HG03097 (cell line): Measurements from ENCODE around the gene SMTNL2.
"Not testable (repeated sequence)": the region's sequence is repeated elsewhere in the genome, so short reads cannot be mapped to it uniquely, and the experiment has no call there.

Source experiments
- ATAC-seq: cut with Tn5 transposase; IDR thresholded peaks from one replicate; pipeline ENCODE4 v1.9.1; 2021; ENCODE audit not compliant: unreplicated experiment, low FRiP score

SMTNL2 gene

GRCh38 chr17:4598776-4599504, 14.6 kb downstream of the SMTNL2 start:
- no peak for ATAC-seq

- ATAC-seq: no peak
Measured at GRCh38 chr17:4599505-4600281, 15.4 kb downstream of the SMTNL2 start.

- no peak for ATAC-seq
Measured at GRCh38 chr17:4600563-4600962, 16.2 kb downstream of the SMTNL2 start.

- ATAC-seq: no peak
Measured at GRCh38 chr17:4601326-4601725, 17.0 kb downstream of the SMTNL2 start.

DNA sequence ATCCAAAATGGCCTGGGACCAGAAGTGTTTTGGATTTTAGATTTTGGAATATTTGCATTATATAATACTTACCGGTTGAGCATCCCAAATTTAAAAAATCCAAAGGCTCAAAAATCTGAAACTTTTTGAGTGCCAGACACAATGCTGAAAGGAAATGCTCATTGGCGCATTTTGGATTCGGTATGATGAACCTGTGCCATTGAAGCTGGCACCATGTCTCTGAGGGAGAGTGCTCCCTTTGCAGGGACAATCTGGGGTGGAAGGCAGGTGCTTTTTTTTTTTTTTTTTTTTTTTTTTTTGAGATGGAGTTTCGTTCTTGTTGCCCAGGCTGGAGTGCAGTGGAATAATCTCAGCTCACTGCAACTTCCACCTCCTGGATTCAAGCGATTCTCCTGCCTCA, 17.7 kb downstream of the SMTNL2 start:
- no peak for ATAC-seq

- no peak for ATAC-seq
Measured at GRCh38 chr17:4604111-4604644, 19.8 kb downstream of the SMTNL2 start.

GRCh38 chr17:4604736-4605135, 20.4 kb downstream of the SMTNL2 start:
- not testable (repeated sequence) for ATAC-seq

- ATAC-seq: no peak
Measured at GRCh38 chr17:4605826-4606225, 21.5 kb downstream of the SMTNL2 start.

DNA sequence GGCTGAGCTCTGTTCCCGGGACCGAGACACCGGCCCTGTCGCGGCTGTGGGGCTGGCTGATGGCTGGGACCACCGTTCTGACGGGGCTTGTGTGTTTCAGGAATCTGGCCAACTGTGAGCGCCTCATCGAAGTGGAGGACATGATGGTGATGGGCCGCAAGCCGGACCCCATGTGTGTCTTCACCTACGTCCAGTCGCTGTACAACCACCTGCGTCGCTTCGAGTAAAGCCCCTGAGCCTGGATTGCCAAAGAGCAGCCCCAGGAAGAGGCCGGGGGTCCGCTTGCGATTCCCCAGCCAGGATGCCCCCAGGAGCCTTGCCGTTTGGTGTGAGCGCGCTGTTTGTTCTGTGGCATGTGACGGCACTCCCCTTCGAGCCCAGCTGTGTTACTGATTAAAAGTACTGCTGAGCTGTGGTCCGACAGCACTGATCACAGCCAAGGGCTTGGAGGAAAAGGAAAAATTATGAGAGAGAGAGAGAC, 23.0 kb downstream of the SMTNL2 start:
- no peak for ATAC-seq

GRCh38 chr17:4607773-4608187, 23.5 kb downstream of the SMTNL2 start:
- no peak for ATAC-seq

GRCh38 chr17:4609761-4610160, 25.4 kb downstream of the SMTNL2 start:
- no peak for ATAC-seq

DNA sequence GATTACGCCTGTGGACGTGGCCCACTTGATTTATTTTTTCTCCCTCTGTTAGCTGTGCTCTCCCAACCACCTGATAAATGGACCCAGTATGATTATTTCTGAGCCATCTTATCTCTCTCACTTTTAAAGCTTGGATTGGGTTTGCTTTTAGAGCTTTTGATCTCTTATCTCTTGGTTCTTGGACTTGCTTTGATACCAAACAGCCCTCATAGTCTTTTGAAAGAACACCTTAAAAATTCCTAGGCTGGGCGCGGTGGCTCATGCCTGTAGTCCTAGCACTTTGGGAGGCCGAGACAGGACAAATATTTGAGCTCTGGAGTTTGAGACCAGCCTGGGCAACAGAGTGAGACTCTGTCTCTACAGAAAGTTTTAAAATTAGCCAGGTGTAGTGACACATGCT, 25.8 kb downstream of the SMTNL2 start:
- no peak for ATAC-seq

- ATAC-seq: no peak
Measured at GRCh38 chr17:4610656-4611055, 26.3 kb downstream of the SMTNL2 start.

DNA sequence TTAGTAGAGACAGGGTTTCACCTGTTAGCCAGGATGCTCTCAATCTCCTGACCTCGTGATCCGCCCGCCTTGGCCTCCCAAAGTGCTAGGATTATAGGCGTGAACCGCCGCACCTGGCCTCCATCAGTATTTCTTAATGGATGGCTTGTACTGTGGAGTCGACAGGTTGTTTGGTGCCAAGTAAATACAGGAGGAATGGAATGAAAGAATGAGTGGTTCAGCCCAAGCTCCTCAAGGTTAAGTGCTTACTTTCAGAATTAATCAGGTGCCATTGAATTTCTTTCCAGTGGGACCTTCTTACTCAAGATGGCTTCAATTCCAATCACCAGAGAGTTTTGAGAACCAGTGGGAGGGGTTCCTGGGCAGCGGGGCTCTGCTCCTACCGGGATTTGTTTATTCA, 32.1 kb downstream of the SMTNL2 start:
- ATAC-seq: no peak

- ATAC-seq: no peak
Measured at GRCh38 chr17:4617090-4617489, 32.8 kb downstream of the SMTNL2 start.

- no peak for ATAC-seq
Measured at GRCh38 chr17:4617590-4618351, 33.4 kb downstream of the SMTNL2 start.

DNA sequence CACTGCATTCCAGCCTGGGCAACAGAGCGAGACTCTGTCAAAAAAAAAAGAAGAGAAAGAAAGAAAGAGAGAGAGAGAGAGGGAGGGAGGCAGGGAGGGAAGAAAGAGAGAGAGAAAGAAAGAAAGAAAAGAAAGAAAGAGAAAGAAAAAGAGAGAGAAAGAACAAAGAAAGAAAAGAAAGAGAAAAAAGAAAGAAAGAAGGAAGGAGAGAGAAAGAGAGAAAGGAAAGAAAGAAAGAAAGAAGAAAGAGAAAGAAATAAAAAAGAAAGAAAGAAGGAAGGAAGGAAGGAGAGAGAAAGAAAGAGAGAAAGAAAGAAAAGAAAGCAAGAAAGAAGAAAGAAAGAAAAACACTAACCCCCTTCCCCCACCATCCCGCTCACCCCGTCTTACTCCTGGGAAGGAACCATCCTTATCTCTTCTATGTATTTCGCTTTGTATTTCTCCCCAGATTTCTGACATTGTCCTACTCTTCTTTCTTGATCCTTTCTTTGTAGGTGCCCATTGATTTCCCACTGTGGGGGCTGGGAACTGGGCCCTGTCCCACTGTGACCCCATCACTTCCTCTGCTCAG, 36.3 kb downstream of the SMTNL2 start:
- ATAC-seq: no peak

DNA sequence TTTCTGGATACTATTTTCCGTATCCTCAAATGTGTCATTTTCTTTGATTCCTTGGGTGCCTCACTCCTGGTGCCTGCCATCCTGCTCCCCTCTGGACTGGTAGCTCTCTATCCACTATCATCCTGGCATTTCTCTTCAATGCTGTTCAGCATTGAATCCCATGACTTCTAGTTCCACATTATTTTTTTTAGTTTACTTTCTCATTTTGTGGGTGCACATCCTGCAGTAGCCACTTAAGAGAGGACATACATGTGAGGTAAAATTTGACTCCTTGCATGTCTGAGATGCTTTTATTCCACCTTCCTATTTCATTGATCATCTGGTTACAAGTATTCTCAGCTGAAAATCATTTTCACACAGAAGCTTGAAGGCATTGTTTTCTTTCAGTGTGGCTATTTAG, 38.0 kb downstream of the SMTNL2 start:
- no peak for ATAC-seq

DNA sequence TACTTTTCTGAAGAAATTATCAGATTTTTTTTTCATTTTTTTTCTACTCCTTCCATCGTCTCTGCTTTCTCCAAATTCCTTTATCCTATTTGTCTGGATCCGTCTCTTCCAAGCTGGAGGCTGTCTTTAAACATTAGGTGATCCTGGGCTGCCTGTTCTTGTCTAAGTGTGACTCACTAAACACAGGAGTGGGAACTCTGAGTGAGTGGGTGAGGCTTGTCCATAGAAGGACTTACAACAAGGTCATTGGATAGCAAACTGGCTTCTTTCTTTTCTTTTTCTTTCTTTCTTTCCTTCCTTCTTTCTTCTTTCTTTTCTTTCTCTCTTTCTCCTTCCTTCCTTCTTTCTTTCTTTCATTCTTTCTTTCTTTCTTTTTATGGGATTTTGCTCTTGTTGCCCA, 38.9 kb downstream of the SMTNL2 start:
- ATAC-seq: no peak

DNA sequence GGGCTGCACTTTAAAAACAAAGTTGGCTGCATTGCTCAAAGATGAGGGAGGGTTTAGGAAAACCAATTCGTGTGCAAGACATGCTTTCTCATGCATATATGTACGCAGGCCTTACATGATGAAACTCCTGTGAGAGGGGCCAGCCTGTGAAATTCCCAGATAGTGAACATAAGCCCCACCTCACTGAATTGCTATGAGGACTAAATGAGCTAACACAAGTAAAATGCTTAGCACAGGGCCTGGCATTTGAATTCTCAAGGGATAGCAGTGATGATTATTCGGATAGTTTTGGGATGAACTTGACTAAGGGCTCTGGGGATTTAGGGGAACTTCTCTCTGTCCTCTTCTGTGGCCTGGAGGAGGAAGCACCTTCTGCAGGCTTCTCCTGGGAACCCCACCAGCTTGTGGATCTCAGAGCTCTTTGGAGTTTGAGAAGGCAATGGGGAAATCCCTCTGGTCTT, 40.2 kb downstream of the SMTNL2 start:
- ATAC-seq: not testable (repeated sequence)
